T47D (cell line): ENCODE results near the gene GHRHR.

Source experiments
- DNase-seq, 2 experiments: peaks; one replicate each; pipeline versions ENCODE4 v3.0.0 to v3.0.0-alpha.2; 2011 to 2012; ENCODE audit warnings: low read depth in 1 of 2, low spot score in 1 of 2
- JUND ChIP-seq: IDR thresholded peaks from 2 replicates; pipeline ENCODE4 v1.6.1; 2012; ENCODE audit warnings: low read depth
- in situ Hi-C: cut with HindIII; loops from 2 replicates; pipeline ENCODE4 v1.10.0; 2016; ENCODE audit warnings: low sequenced_read_pairs, low pct_unique_long_range_greater_than_20kb

The GHRHR gene

GRCh38 chr7:30996883-30997282 is 33.1 kb downstream of the GHRHR start:
- TF ChIP-seq JUND = no peak
- DNase-seq = no peak
- in situ Hi-C loops = no loop called here

- TF ChIP-seq JUND = no peak
- in situ Hi-C loops = no loop called here
- DNase-seq = no peak
These were observed 33.6 kb downstream of the GHRHR start for GRCh38 chr7:30997316-30997715.

DNA sequence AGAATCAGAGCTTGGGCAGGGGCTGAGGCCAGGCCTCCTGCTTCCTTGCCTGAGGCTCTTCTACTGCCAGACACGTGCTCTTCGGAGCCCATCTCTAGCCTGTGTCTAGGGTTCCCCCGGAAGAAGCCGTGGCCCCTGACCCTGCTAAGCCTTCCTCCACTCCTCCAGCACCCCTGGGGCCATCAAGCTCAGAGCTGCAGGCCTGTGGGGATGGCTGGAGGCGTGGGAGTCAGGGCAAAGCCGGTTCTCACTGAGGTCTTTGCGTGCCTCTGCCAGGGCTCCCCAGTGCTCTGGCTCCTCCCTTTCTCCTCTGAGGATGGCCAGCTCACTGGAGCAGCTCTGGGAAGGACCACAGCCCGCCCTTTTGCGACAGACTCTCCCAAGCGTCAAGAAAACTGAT is 34.4 kb downstream of the GHRHR start:
- DNase-seq = no peak
- no peak for TF ChIP-seq JUND
- in situ Hi-C loops = no loop called here

DNA sequence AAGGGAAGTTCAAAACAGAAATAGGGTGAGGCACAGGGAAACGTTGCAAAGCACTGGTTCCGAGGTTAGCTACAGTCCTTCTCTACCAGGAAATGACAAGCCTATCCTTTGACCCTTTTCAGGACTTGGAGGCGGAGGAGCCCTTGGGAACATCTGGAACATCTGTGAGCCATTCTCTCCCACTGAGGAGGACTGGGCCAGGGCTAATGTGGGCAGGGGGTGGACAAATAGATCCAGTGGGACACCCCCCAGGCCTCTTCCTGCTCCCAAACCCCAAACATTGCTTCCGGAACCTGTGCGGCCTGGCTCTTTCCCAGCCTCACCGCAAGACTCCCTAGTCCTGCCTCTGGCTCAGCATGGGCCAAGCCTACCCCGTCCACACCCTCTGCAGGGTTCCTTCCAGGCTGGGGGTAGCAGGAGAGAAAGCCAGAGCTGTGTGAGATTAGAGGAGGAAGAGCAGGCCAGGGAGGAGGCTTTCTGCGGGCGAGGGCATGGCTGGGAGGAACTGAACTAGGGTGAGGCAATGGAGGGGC is 36.5 kb downstream of the GHRHR start:
- TF ChIP-seq JUND = no peak
- in situ Hi-C loops = no loop called here
- no peak for DNase-seq

DNA sequence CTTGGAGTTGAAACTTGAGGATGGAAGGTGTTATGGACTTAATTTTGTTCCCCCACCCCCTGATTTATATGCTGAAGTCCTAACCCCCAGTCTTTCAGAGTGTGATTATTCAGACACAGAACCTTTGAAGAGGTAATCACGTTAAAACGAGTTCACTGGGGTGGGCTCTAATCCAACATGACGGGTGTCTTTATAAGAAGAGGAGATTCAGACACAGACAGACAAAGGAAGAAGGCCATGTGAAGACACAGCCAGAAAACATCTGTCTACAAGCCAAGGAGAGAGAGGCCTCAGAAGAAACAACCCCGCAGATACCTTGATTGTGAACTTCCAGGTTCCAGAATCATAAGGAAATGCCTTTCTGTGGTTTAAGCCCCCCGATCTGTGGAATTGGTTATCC is 37.0 kb downstream of the GHRHR start:
- no peak for TF ChIP-seq JUND
- DNase-seq = no peak
- in situ Hi-C loops = no loop called here

- no peak for TF ChIP-seq JUND
- DNase-seq = no peak
- in situ Hi-C loops = no loop called here
These were observed 38.5 kb downstream of the GHRHR start for GRCh38 chr7:31002256-31002655.

DNA sequence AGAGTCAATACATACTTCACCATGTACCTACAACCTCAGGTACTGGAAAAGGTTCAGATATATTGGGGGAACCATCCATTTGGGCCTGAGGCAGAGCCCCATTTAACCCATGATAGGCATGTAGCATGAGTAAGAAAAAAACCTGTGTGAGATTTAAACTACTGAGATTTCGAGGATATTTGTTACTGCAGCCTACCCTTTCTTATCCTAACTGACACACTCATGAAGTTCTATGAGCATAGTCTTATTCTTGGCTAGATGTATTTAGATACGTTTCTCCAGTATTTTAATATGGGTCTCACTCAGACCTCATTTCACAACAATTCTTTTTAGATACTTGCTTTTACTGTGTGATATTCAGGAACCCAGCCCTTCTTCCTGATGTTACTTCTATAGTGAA is 39.3 kb downstream of the GHRHR start:
- DNase-seq = no peak
- TF ChIP-seq JUND = no peak
- in situ Hi-C loops = no loop called here

DNA sequence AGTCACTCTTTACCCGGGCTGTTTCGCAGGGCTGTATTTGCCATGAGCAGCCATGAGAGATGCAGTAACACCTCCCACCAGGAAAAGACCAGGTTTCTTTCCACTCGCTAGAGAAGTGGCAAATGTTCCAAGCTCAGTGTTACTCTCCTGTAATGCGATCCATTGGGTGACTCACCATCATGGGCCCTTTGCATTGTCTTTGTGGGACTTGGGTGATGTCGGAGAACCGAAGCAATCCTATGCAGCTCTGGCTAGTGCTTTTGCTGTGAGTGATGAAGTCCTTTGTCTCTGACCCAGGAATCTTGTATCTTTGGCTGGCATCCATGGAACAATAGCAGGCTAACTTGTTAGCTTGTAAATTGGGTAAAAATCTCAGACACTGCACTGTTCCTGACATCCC is 40.0 kb downstream of the GHRHR start:
- in situ Hi-C loops = no loop called here
- TF ChIP-seq JUND = no peak
- DNase-seq = no peak

DNA sequence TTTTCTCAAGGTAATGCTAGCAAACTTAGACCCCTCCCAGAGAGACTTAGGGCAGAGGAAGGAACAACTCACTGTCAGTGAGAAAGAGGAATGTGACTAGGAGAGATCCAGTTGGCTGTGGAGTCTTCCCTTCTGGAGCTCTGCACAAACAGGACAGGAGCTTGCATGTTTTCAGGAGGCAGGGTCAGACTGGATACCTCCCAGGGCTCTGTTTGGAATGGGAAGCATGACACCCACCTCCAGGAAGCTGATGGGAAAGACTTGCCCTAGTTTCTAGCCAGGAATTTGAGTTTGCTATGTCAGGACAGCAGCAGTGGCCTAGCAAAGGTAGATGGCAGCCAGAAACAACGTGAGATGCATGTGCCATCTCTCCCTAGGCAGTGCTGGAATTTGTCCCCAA is 40.6 kb downstream of the GHRHR start:
- TF ChIP-seq JUND = no peak
- in situ Hi-C loops = no loop called here
- no peak for DNase-seq

DNA sequence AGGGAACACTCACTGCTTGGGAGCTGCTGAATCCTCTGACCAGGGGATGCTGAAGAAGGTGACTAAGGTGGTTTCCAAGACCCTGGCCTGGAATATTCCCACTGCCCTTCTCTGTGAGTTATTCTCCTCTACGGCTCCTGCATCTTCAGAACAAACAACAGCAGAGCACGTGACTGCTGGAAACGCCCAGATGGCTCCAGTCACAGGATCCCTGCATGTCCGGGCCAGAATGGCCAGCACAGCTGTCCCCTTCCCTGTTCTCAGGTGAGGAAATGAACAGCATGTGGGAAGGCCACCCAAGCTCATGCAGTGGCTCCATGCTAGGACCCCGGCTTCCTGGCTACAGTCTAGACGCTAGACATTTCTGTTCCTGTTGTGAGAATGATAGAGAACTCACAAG is 43.1 kb downstream of the GHRHR start:
- no peak for TF ChIP-seq JUND
- in situ Hi-C loops = no loop called here
- DNase-seq = no peak

GRCh38 chr7:31007634-31008033 is 43.9 kb downstream of the GHRHR start:
- TF ChIP-seq JUND = no peak
- in situ Hi-C loops = no loop called here
- no peak for DNase-seq

GRCh38 chr7:31014826-31015225 is 51.1 kb downstream of the GHRHR start:
- DNase-seq = no peak

GRCh38 chr7:31017032-31017675 is 53.4 kb downstream of the GHRHR start:
- DNase-seq = no peak
- no peak for TF ChIP-seq JUND
- in situ Hi-C loops = no loop called here

More at GRCh38 chr7:31014826-31015225, 51.1 kb downstream of the GHRHR start:
- in situ Hi-C loops = no loop called here
- no peak for TF ChIP-seq JUND

DNA sequence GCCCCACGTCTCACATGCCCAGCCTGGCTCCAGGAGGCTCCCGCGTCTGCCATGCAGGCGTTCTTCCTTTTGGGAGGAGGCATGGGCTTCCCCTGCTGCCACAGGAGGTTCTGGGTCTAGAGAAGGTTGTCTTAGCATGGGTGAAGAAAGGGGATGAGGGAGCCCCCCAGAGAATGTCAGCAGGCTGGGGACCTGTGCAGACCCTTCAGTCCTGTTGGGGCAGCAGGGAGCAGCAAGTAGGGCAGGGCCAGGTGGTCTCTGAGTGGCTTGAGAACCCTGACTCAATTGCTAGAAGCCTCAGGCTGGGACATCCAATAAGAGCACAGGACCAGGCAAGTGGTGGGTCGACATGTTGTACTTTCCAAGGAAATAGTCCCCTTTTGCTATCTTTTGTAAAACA is 54.0 kb downstream of the GHRHR start:
- in situ Hi-C loops = no loop called here
- no peak for DNase-seq
- TF ChIP-seq JUND = no peak
